IMR-90 (cell line): ENCODE results near the gene UBA1. TPM values are rescaled to one million over a fixed set of nuclear protein-coding genes. Genes with fewer than 3 reads are reported as not detected.

Experiments used
- ATAC-seq: fragments of 200-7000 bp; cut with Tn5 transposase; 2 replicates; pipeline ENCODE4 v1.9.1; 2020; ENCODE audit warnings: low read depth, mild to moderate bottlenecking, moderate library complexity
- BruUV-seq: library from RNA; stranded (reverse); fragments of 400-500 nt; replicated peaks from 2 replicates; lab custom pipeline; 2021; lab: Mats Ljungman, UMichigan
- CTCF ChIA-PET: fragments of 300-600 bp; formaldehyde crosslinking; extraction: SDS; loops from one replicate; lab custom pipeline; 2021; ENCODE audit warnings: antibody characterized with exemption; lab: Yijun Ruan, JAX
- POLR2A ChIA-PET: fragments of 300-600 bp; sonication (Branson Sonifier 250); formaldehyde crosslinking; loops from one replicate; lab custom pipeline; 2022; ENCODE audit warnings: antibody characterized with exemption; ENCODE audit not compliant: unreplicated experiment; lab: Charles Lee
- DNase-seq: peaks from one replicate; pipeline ENCODE4 v3.0.0; 2013
- H2AFZ ChIP-seq: replicated peaks from 2 replicates; pipeline ENCODE3; 2013; ENCODE audit warnings: low read length, mild to moderate bottlenecking; ENCODE audit not compliant: poor library complexity
- H2AK5ac ChIP-seq: 2 replicates; pipeline ENCODE4 v1.6.1; 2013; ENCODE audit warnings: low read depth, low read length, inconsistent platforms
- H2AK9ac ChIP-seq: replicated peaks from 2 replicates; pipeline ENCODE3; 2013; ENCODE audit warnings: mild to moderate bottlenecking, low read depth, low read length, moderate library complexity; ENCODE audit not compliant: poor library complexity
- H2BK120ac ChIP-seq: 2 replicates; pipeline ENCODE4 v1.6.1; 2013; ENCODE audit warnings: low read depth, low read length, inconsistent platforms
- H2BK15ac ChIP-seq: 3 replicates; pipeline ENCODE4 v1.6.1; 2013; ENCODE audit warnings: low read depth, low read length, inconsistent platforms
- H2BK20ac ChIP-seq: 2 replicates; pipeline ENCODE4 v1.6.1; 2013; ENCODE audit warnings: low read depth, mild to moderate bottlenecking, inconsistent platforms, low read length, moderate library complexity
- H2BK5ac ChIP-seq: 2 replicates; pipeline ENCODE4 v1.6.1; 2013; ENCODE audit warnings: mild to moderate bottlenecking, low read depth, low read length, inconsistent platforms; ENCODE audit not compliant: poor library complexity, severe bottlenecking
- H3K14ac ChIP-seq: replicated peaks from 2 replicates; pipeline ENCODE4 v1.6.1; 2013; ENCODE audit warnings: low read depth, low read length, inconsistent platforms
- H3K18ac ChIP-seq: 2 replicates; pipeline ENCODE4 v1.6.1; 2013; ENCODE audit warnings: low read depth, low read length, control low read depth
- H3K23ac ChIP-seq: 2 replicates; pipeline ENCODE4 v1.6.1; 2013; ENCODE audit warnings: low read depth, low read length, inconsistent platforms
- H3K27ac ChIP-seq: 2 replicates; pipeline ENCODE4 v1.5.1; 2013; ENCODE audit warnings: mild to moderate bottlenecking, control low read depth, low read length; ENCODE audit not compliant: insufficient read depth
- H3K27me3 ChIP-seq: 2 replicates; pipeline ENCODE4 v1.6.1; 2013; ENCODE audit warnings: low read length; ENCODE audit not compliant: control insufficient read depth, insufficient read depth
- H3K36me3 ChIP-seq: 2 replicates; pipeline ENCODE4 v1.6.1; 2013; ENCODE audit warnings: low read length, mixed read lengths; ENCODE audit not compliant: control insufficient read depth, insufficient read depth
- H3K4ac ChIP-seq: 2 replicates; pipeline ENCODE4 v1.6.1; 2013; ENCODE audit warnings: low read depth, low read length, inconsistent platforms
- H3K4me1 ChIP-seq: 2 replicates; pipeline ENCODE4 v1.6.1; 2013; ENCODE audit warnings: low read length, mixed read lengths; ENCODE audit not compliant: control insufficient read depth, insufficient read depth
- H3K4me2 ChIP-seq: 2 replicates; pipeline ENCODE4 v1.6.1; 2013; ENCODE audit warnings: low read depth, mild to moderate bottlenecking, control low read depth, low read length, moderate library complexity
- H3K4me3 ChIP-seq: 2 replicates; pipeline ENCODE4 v1.5.1; 2013; ENCODE audit warnings: low read depth, mild to moderate bottlenecking, control low read depth, low read length, moderate library complexity; ENCODE audit not compliant: insufficient read depth
- H3K56ac ChIP-seq: 2 replicates; pipeline ENCODE4 v1.6.1; 2013; ENCODE audit warnings: low read length, inconsistent platforms; ENCODE audit not compliant: insufficient read depth; ENCODE audit errors: extremely low read depth
- H3K79me1 ChIP-seq, 2 experiments: 2 replicates each; pipeline ENCODE4 v1.6.1; 2013; ENCODE audit warnings: low read length in 2 of 2, inconsistent platforms in 1 of 2, low read depth in 1 of 2
- H3K9ac ChIP-seq: 2 replicates; pipeline ENCODE4 v1.6.1; 2013; ENCODE audit warnings: low read depth, low read length, control low read depth
- H3K9me1 ChIP-seq: 2 replicates; pipeline ENCODE4 v1.6.1; 2013; ENCODE audit warnings: low read length, inconsistent platforms; ENCODE audit not compliant: insufficient read depth
- H3K9me3 ChIP-seq: 2 replicates; pipeline ENCODE4 v1.6.1; 2013; ENCODE audit warnings: low read length; ENCODE audit not compliant: control insufficient read depth, insufficient read depth
- H4K20me1 ChIP-seq: 2 replicates; pipeline ENCODE4 v1.6.1; 2013; ENCODE audit warnings: low read length, inconsistent platforms; ENCODE audit not compliant: insufficient read depth
- H4K5ac ChIP-seq: 2 replicates; pipeline ENCODE4 v1.6.1; 2013; ENCODE audit warnings: mild to moderate bottlenecking, low read depth, low read length, control low read depth
- H4K8ac ChIP-seq, 2 experiments: 2 replicates each; pipeline ENCODE4 v1.6.1; 2013; ENCODE audit warnings: low read depth in 2 of 2, low read length in 2 of 2, control low read depth in 1 of 2, inconsistent platforms in 1 of 2
- H4K91ac ChIP-seq: 2 replicates; pipeline ENCODE4 v1.6.1; 2013; ENCODE audit warnings: low read depth, low read length, inconsistent platforms; ENCODE audit not compliant: insufficient read depth
- BHLHE40 ChIP-seq: fragments of 150-350 bp; IDR thresholded peaks from 2 replicates; pipeline ENCODE4 v1.6.1; 2016; ENCODE audit warnings: mild to moderate bottlenecking, low read depth, low read length
- CHD1 ChIP-seq: IDR thresholded peaks from 2 replicates; pipeline ENCODE4 v1.6.1; 2012; ENCODE audit warnings: low read depth, low read length, improper control_type of control experiment
- ELK1 ChIP-seq: fragments of 150-350 bp; IDR thresholded peaks from 2 replicates; pipeline ENCODE4 v1.6.1; 2016; ENCODE audit warnings: low read depth, mild to moderate bottlenecking, low read length, moderate library complexity, borderline replicate concordance
- MXI1 ChIP-seq: IDR thresholded peaks from 2 replicates; pipeline ENCODE4 v1.6.1; 2012; ENCODE audit warnings: low read depth, mild to moderate bottlenecking, low read length, moderate library complexity, borderline replicate concordance
- POLR2A ChIP-seq: IDR thresholded peaks from 2 replicates; pipeline ENCODE4 v1.6.1; 2012; ENCODE audit warnings: mild to moderate bottlenecking, low read depth, low read length
- RCOR1 ChIP-seq: IDR thresholded peaks from 2 replicates; pipeline ENCODE4 v1.6.1; 2012; ENCODE audit warnings: mild to moderate bottlenecking, low read length, improper control_type of control experiment; ENCODE audit not compliant: insufficient replicate concordance
- RFX5 ChIP-seq: IDR thresholded peaks from 2 replicates; pipeline ENCODE4 v1.8.0; 2012; ENCODE audit warnings: low read depth, mild to moderate bottlenecking, low read length, moderate library complexity
- SMC3 ChIP-seq: fragments of 150-350 bp; IDR thresholded peaks from 2 replicates; pipeline ENCODE4 v1.6.1; 2016; ENCODE audit warnings: low read depth, mild to moderate bottlenecking, antibody characterized with exemption, low read length, moderate library complexity
- WGBS, 2 experiments: methylation state at CpG; one replicate each; pipeline versions ENCODE4 v1.1.5 to v1.1.7; 2013; ENCODE audit warnings: missing lambda C conversion rate in 2 of 2; ENCODE audit not compliant: insufficient read length in 1 of 2; ENCODE audit errors: extremely low coverage in 2 of 2; 5-methylcytosine and 5-hydroxymethylcytosine counted together
- dilution Hi-C: fragments of 300-500 bp; cut with HindIII; formaldehyde crosslinking; loops from one replicate; pipeline ENCODE4 v1.14.3; 2018; ENCODE audit warnings: low sequenced_read_pairs; ENCODE audit not compliant: unreplicated experiment
- in situ Hi-C: fragments of 300-500 bp; cut with MboI; formaldehyde crosslinking; loops from 3 replicates; pipeline ENCODE4 v1.14.3; 2019; ENCODE audit warnings: low sequenced_read_pairs, inconsistent platforms, mixed read lengths
- intact Hi-C: fragments of 100-400 bp; cut with micrococcal nuclease; formaldehyde crosslinking; loops from 2 replicates; pipeline ENCODE4 v1.10.0; 2022
- polyA plus RNA-seq, 3 experiments: library from polyadenylated mRNA; depleted of rRNA; stranded (reverse); fragments of >200 nt; gene quantifications; 2 replicates each; pipeline ENCODE4 v1.2.3, GENCODE V29; 2012; ENCODE audit warnings: low replicate concordance in 1 of 3
- total RNA-seq: library from RNA; depleted of rRNA; stranded (reverse); fragments of >200 nt; gene quantifications from 2 replicates; pipeline ENCODE4 v1.2.3, GENCODE V29; 2012

The UBA1 gene
- total and polyA plus RNA-seq, 2 of the 4 experiments (the other 2 are of a cell fraction) = 299 to 343 TPM

GRCh38 chrX:47171996-47172395 is 21.6 kb upstream of the UBA1 start:
- Histone ChIP-seq H4K8ac (no peak overlapping the region), H2AFZ (no peak overlapping the region), H4K91ac (no peak overlapping the region), H3K18ac (no peak overlapping the region), H3K23ac (no peak overlapping the region), H4K20me1 (peaks cover 22% of the 10 kb centered on the region; the same call in 1 of the 2 replicates), H3K9ac (no peak overlapping the region), H3K4me1 (no peaks in the 10 kb centered on the region), H3K27me3 (peaks cover 17% of the 10 kb centered on the region; the same call in 1 of the 2 replicates), H3K14ac (no peak overlapping the region), H3K56ac (no peak overlapping the region), H3K36me3 (peaks cover 41% of the 10 kb centered on the region), H4K5ac (no peak overlapping the region), H3K9me3 (no peaks in the 10 kb centered on the region), H2AK5ac (no peak overlapping the region), H2BK15ac (no peak overlapping the region), H3K4me2 (no peak overlapping the region), H2BK120ac (no peak overlapping the region), H3K9me1 (0 out of 2 replicates have a peak, but pooled peaks cover 4% of the 10 kb centered on the region), H3K4ac (no peak overlapping the region), H3K79me1 (peaks cover 0 to 7% of the 10 kb centered on the region in 2 experiments; a peak in 1 of 4 replicates), H2BK5ac (no peak overlapping the region), H2AK9ac (no peak overlapping the region), H2BK20ac (no peak overlapping the region), H3K4me3 (no peak overlapping the region), H3K27ac (no peak overlapping the region)
- intact Hi-C loops (no loop called here), dilution Hi-C loops (no loop called here), in situ Hi-C loops (no loop called here)
- no peak for TF ChIP-seq RFX5
- TF ChIP-seq POLR2A = no peak
- TF ChIP-seq SMC3 = no peak
- no peak for TF ChIP-seq RCOR1
- TF ChIP-seq CHD1 = no peak
- TF ChIP-seq MXI1 = no peak
- no peak for TF ChIP-seq ELK1
- no peak for TF ChIP-seq BHLHE40
- no TSS peak for BruUV-seq
- POLR2A ChIA-PET = no interaction called here
- no peak for ATAC-seq
- no peak for DNase-seq
- no CpG with 5 or more reads among the region's 2 CpGs for WGBS, 2 experiments
- CTCF ChIA-PET = no interaction called here
